ENCODE results near the gene PTPRM. TPM values are rescaled to one million over a fixed set of nuclear protein-coding genes. Genes with fewer than 3 reads are reported as not detected.

The PTPRM gene
- total and polyA plus RNA-seq, 2 of the 8 experiments (the other 6 are each of a cell fraction or from before 2014, with no cell fraction given): 4.1 to 7.0 TPM

GRCh38 chr18:8450013-8450412 is 882.9 kb downstream of the PTPRM start:
- Histone ChIP-seq H3K79me2 (ENCODE audit: control insufficient read depth in 1 of 2, insufficient read depth in 2 of 2, low read length in 2 of 2) (no peaks in the 10 kb centered on the region), H4K8ac (ENCODE audit: extremely low read depth, insufficient read depth, low read length) (no peak overlapping the region), H4K91ac (replicated peaks; ENCODE audit: insufficient read length, low read length) (no peak overlapping the region), H3K79me1 (ENCODE audit: low read depth, low read length) (no peaks in the 10 kb centered on the region), H3K4me1 (replicated peaks in 1 of 4; ENCODE audit: control insufficient read depth in 3 of 4, insufficient read depth in 4 of 4, low read length in 3 of 4) (no peaks in the 10 kb centered on the region), H4K5ac (ENCODE audit: insufficient read length, low read depth, low read length) (no peak overlapping the region), H2AFZ (ENCODE audit: low read length) (peak overlapping the region; percentile 90), H4K20me1 (replicated peaks in 1 of 2; ENCODE audit: control insufficient read depth in 1 of 2, insufficient read depth in 2 of 2, low read length in 2 of 2) (no peaks in the 10 kb centered on the region), H2AK5ac (ENCODE audit: low read depth, low read length) (no peak overlapping the region), H3K9ac (replicated peaks in 1 of 4; ENCODE audit: extremely low read depth in 1 of 4, low read depth in 3 of 4, low read length in 3 of 4) (no peak overlapping the region), H2BK120ac (replicated peaks; ENCODE audit: low read depth, low read length) (no peak overlapping the region), H3K4me2 (ENCODE audit: insufficient read depth in 1 of 2, low read depth in 2 of 2, low read length in 2 of 2) (no peak overlapping the region; a peak in 1 of 4 replicates), H3K4ac (replicated peaks; ENCODE audit: insufficient read length, low read depth, low read length) (no peak overlapping the region), H2BK12ac (ENCODE audit: low read depth, low read length) (no peak overlapping the region), H3K27me3 (replicated peaks in 1 of 4; ENCODE audit: control insufficient read depth in 3 of 4, extremely low read depth in 1 of 4, insufficient read depth in 3 of 4, low read length in 3 of 4) (no peaks in the 10 kb centered on the region), H2BK5ac (ENCODE audit: low read depth, low read length) (no peak overlapping the region), H3K18ac (ENCODE audit: extremely low read depth, low read length) (no peak overlapping the region), H3K23me2 (ENCODE audit: low read depth, low read length) (no peaks in the 10 kb centered on the region), H3K56ac (replicated peaks; ENCODE audit: insufficient read length, low read depth, low read length) (no peak overlapping the region), H3K27ac (ENCODE audit: low read depth, low read length) (no peak overlapping the region), H2BK20ac (ENCODE audit: low read length) (no peak overlapping the region), H3K9me3 (ENCODE audit: insufficient read depth in 2 of 2, low read depth in 1 of 2, low read length in 1 of 2) (no peaks in the 10 kb centered on the region), H3K36me3 (ENCODE audit: control insufficient read depth in 2 of 4, insufficient read depth in 4 of 4, low read length in 3 of 4) (no peaks in the 10 kb centered on the region), H2BK15ac (ENCODE audit: low read length) (no peak overlapping the region), H3K4me3 (ENCODE audit: extremely low read depth in 1 of 4, insufficient read depth in 2 of 4, low read depth in 3 of 4, low read length in 4 of 4) (no peak overlapping the region), H3K14ac (ENCODE audit: insufficient read length) (no peak overlapping the region), H3K23ac (ENCODE audit: insufficient read length) (no peak overlapping the region)
- DNase-seq (ENCODE audit: low read depth in 1 of 2, low spot score in 2 of 2) (peak; percentile 25 to 75), FAIRE-seq (peak; percentile 89)
- ChIA-PET POLR2A (ENCODE audit: partially characterized antibody) (no interaction called here), CTCF (ENCODE audit: partially characterized antibody) (interaction anchor here (0.5 to 7.6 kb wide), 18 partner anchors 8 to 626 kb away, joined by 3 to 67 read pairs (median 4); no protein-coding TSS in a partner anchor)
- TF ChIP-seq CTCF (IDR thresholded peaks at IDR 0.05; ENCODE audit: control extremely low read depth in 1 of 3, insufficient read depth in 1 of 3, low read depth in 1 of 3, low read length in 3 of 3) (peak; percentile 66 to 87 (median 70)), YY1 (IDR thresholded peaks at IDR 0.05; ENCODE audit: low read depth, low read length) (peak; percentile 76), RAD21 (IDR thresholded peaks at IDR 0.05 in 1 of 2, conservative IDR thresholded peaks at IDR 0.05 in 1 of 2; ENCODE audit: low read depth in 2 of 2, low read length in 2 of 2) (peak; percentile 53 to 68), POU5F1 (IDR thresholded peaks at IDR 0.05; ENCODE audit: low read depth, low read length) (no peak)
- 40% methylated on average over 5 of the region's 5 CpGs; no CpG with 5 or more reads in 1 of the 2 experiments for WGBS, 2 experiments (ENCODE audit: extremely low coverage in 1 of 2, insufficient coverage in 1 of 2, insufficient read length in 1 of 2, insufficient replicate concordance in 2 of 2, low coverage in 1 of 2, low lambda C conversion rate in 2 of 2, missing lambda C conversion rate in 1 of 2)
